ENCODE results near the gene CHST15. TPM values are rescaled to one million over a fixed set of nuclear protein-coding genes. Genes with fewer than 3 reads are reported as not detected.

CHST15 gene, protein sequence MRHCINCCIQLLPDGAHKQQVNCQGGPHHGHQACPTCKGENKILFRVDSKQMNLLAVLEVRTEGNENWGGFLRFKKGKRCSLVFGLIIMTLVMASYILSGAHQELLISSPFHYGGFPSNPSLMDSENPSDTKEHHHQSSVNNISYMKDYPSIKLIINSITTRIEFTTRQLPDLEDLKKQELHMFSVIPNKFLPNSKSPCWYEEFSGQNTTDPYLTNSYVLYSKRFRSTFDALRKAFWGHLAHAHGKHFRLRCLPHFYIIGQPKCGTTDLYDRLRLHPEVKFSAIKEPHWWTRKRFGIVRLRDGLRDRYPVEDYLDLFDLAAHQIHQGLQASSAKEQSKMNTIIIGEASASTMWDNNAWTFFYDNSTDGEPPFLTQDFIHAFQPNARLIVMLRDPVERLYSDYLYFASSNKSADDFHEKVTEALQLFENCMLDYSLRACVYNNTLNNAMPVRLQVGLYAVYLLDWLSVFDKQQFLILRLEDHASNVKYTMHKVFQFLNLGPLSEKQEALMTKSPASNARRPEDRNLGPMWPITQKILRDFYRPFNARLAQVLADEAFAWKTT
- total RNA-seq = 10 to 100 TPM; 18.5 to 21.5 TPM

DNA sequence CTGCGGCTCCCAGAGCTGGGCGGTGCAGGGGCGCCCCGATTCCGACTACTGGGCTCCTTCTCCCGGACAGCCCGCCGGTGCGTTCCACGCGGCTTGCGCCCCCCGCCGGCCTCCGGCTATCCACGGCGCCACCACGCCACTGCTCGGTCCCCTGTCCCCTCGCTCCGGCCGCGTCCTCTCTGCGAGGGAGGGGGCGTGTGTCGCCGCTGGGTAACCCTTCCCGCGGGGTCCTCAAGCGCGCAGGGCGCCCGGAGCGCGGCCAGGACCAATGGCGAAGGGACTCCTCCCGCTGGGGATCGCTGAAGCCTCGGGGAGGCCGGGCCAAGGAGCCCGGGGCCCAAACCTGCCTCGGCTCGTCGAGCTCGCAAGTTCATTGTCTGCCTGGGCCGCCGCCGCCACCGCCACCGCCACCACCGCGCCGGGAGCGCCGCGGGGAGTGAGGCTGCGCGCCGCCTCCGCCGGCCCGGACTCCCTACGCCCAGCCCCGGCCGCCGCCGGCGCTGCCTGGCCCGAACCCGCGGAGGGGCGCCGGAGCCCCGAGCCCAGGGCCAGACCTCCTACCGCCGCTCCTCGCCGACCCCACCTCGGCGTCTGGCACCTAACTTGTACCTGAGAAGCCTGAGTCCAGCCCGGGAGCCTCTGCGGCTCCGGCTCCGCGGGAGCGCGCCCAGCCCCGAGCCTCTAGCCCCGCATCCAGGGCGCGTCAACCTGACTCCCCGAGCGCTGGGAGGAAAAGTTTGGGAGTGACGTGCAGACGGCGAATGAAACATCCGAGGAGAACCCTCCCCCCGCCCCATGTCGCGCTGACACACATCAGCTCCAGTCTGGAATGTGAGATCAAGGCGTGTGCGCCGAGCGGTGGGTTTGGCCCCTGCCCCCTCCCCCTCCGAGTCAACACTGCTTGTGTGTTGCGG is at the start of gene CHST15:
CHST15 (minus strand) TSS at position 739 of the 914 bp plus-strand sequence. CDS start 47,386 bp downstream, outside the sequence.
- peak within 1 kb of the TSS; percentile 6 to 16 for H3K4me3 ChIP-seq
- H3K4me1 ChIP-seq = peaks cover 50% of the 10 kb centered on the region
- H3K27me3 ChIP-seq = peaks cover 0 to 5% of the 10 kb centered on the region in 2 donors
- peak; percentile 56 for ATAC-seq
- TF ChIP-seq CTCF (IDR thresholded peaks at IDR 0.05) (peak in 1 of 7 experiments; percentile 14), POLR2A (IDR thresholded peaks at IDR 0.05) (peak; percentile 67 to 83 (median 77))
- peak; percentile 53 to 64 (median 58) for DNase-seq
- H3K9me3 ChIP-seq = peaks cover 0 to 5% (median 0%) of the 10 kb centered on the region in 3 donors
- intact Hi-C loops (cut with DNase I) = no loop called here
- H3K36me3 ChIP-seq (replicated peaks in 1 of 2; ENCODE audit: insufficient read depth in 1 of 2, low read depth in 2 of 2) = no peaks in the 10 kb centered on the region
- H3K27ac ChIP-seq = peak within 1 kb of the TSS; percentile 53 to 90 (median 86)
- 1 to 2% methylated on average over 26 to 75 of the region's 106 CpGs for WGBS, 2 donors

DNA sequence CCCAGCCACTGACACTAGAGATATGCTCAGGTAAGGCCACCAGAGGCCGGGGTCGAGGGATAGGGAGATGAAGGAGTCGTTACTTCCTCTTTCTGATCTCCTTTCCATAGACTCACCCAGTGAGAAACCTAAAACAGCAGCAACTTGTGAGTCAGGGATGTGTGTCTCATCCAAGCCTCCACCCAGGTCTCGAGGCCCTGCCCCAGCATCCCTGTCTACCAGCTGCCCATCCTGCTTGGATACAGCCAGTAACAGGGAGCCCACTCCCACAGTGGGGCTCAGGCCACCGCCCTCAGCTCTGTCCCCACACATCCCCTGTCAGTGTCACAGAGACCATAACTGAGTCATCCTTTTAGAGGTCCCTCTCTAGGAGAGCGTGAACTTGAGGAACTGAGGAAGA is 49.6 kb upstream of the CHST15 start:
- WGBS, 2 donors = 76 to 78% methylated on average over 5 to 6 of the region's 6 CpGs
- Histone ChIP-seq H3K4me1 (peaks cover 10% of the 10 kb centered on the region), H3K36me3 (replicated peaks in 1 of 2; ENCODE audit: insufficient read depth in 1 of 2, low read depth in 2 of 2) (no peaks in the 10 kb centered on the region), H3K27ac (no peak overlapping the region), H3K27me3 (no peaks in the 10 kb centered on the region), H3K4me3 (no peak overlapping the region), H3K9me3 (no peaks in the 10 kb centered on the region)
- no peak for ATAC-seq
- TF ChIP-seq POLR2A (IDR thresholded peaks at IDR 0.05) (no peak), CTCF (IDR thresholded peaks at IDR 0.05) (no peak)
- intact Hi-C loops (cut with DNase I) = no loop called here
- DNase-seq = no peak

GRCh38 chr10:124142006-124142739 is 48.8 kb upstream of the CHST15 start:
- no peaks in the 10 kb centered on the region for H3K27me3 ChIP-seq
- ATAC-seq (no peak), DNase-seq (no peak)
- H3K27ac ChIP-seq = no peak overlapping the region
- H3K9me3 ChIP-seq = no peaks in the 10 kb centered on the region
- peaks cover 10% of the 10 kb centered on the region for H3K4me1 ChIP-seq
- H3K36me3 ChIP-seq (replicated peaks in 1 of 2; ENCODE audit: insufficient read depth in 1 of 2, low read depth in 2 of 2) = no peaks in the 10 kb centered on the region
- intact Hi-C loops (cut with DNase I) = no loop called here
- 70 to 73% methylated on average over 7 of the region's 7 CpGs for WGBS, 2 donors
- no peak overlapping the region for H3K4me3 ChIP-seq
- no peak for TF ChIP-seq POLR2A (IDR thresholded peaks at IDR 0.05)
- TF ChIP-seq CTCF (IDR thresholded peaks at IDR 0.05) = no peak

DNA sequence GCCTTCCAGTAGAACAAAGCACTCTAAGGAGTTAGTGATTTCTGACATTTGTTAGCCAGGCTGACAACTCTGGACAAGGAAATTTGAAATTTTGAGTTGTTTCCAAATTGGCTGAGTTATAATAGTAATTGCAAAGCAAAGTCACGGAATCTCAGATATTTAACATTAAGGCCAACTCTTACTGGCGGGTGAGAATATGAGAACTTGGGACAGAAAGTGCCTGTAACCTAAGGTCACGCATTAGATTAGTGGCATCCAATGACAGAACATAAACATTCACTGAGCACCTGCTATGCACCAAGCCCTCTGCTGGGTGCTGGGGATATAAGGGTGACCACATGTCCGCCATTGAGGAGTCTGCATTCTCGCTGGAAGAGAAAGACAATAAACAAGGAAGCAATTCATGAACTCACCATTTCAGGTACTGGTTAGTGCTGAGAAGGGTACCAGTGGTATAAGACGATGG is 45.5 kb upstream of the CHST15 start:
- peak overlapping the region in 3 of 4 donors; percentile 52 to 64 (median 64) for H3K27ac ChIP-seq
- H3K27me3 ChIP-seq = no peaks in the 10 kb centered on the region
- intact Hi-C loops (cut with DNase I) = no loop called here
- WGBS, 2 donors = 45 to 66% methylated on average over 6 of the region's 6 CpGs
- DNase-seq = no peak
- no peaks in the 10 kb centered on the region for H3K9me3 ChIP-seq
- H3K36me3 ChIP-seq (replicated peaks in 1 of 2; ENCODE audit: insufficient read depth in 1 of 2, low read depth in 2 of 2) = no peaks in the 10 kb centered on the region
- H3K4me1 ChIP-seq = peaks cover 10% of the 10 kb centered on the region
- TF ChIP-seq CTCF (IDR thresholded peaks at IDR 0.05) (no peak), POLR2A (IDR thresholded peaks at IDR 0.05) (no peak)
- ATAC-seq = peak; percentile 66
- no peak overlapping the region for H3K4me3 ChIP-seq
